Smooth muscle cell of the pulmonary artery (primary cell): Measurements from ENCODE around the gene CAMK2G. TPM values are rescaled to one million over a fixed set of nuclear protein-coding genes. Genes with fewer than 3 reads are reported as not detected.

ENCODE experiments used
- total RNA-seq: library from RNA; depleted of rRNA; stranded (reverse); fragments of >200 nt; gene quantifications from 2 replicates; pipeline ENCODE4 v1.2.3, GENCODE V29; 2014

Gene CAMK2G
- 35.3 and 36.7 TPM in 2 replicates for total RNA-seq

GRCh38 chr10:73874267-73875138 lies at the start of gene CAMK2G:
Gene CAMK2G (minus strand): TSS chr10:73874555. CDS start chr10:73874461, 94 bp downstream.

GRCh38 chr10:73910764-73911552 lies 36.6 kb upstream of the CAMK2G start, which contains the start of gene PLAU:
Gene PLAU (plus strand): TSS chr10:73911132. CDS start chr10:73911556, 424 bp downstream.

GRCh38 chr10:73785211-73785720 lies 89.1 kb downstream of the CAMK2G start, which contains the start of gene ZSWIM8:
Gene ZSWIM8 (plus strand): TSS chr10:73785606. CDS start chr10:73785879, 273 bp downstream.

GRCh38 chr10:73781879-73782748 lies 92.2 kb downstream of the CAMK2G start, which contains the start of gene CHCHD1:
Gene CHCHD1 (plus strand): TSS chr10:73782048. CDS start chr10:73782076, 28 bp downstream.

Other genes starting within 250 kb of the CAMK2G start
- gene MYOZ1, start 233.1 kb downstream of the CAMK2G start, total RNA-seq: 0.20 and 0.33 TPM in 2 replicates
- gene SYNPO2L, start 218.5 kb downstream of the CAMK2G start, total RNA-seq: 0.07 TPM in 1 of 2 replicates, not detected in the other
- gene AGAP5, start 176.4 kb downstream of the CAMK2G start, total RNA-seq: 4.0 and 4.8 TPM in 2 replicates
- 76.3 and 85.0 TPM in 2 replicates for gene SEC24C, start 130.2 kb downstream of the CAMK2G start, total RNA-seq
- 9.2 and 12.7 TPM in 2 replicates for gene CHCHD1, start 92.5 kb downstream of the CAMK2G start, total RNA-seq
- 70.8 and 81.8 TPM in 2 replicates for gene ZSWIM8, start 88.9 kb downstream of the CAMK2G start, total RNA-seq
- gene NDST2, start 63.0 kb downstream of the CAMK2G start, total RNA-seq: 12.8 and 14.5 TPM in 2 replicates
- gene PLAU, start 36.6 kb upstream of the CAMK2G start, total RNA-seq: 73.5 and 110 TPM in 2 replicates
- 215 and 286 TPM in 2 replicates for gene VCL, start 123.6 kb upstream of the CAMK2G start, total RNA-seq